Measurements from ENCODE around the gene PRSS33. TPM values are rescaled to one million over a fixed set of nuclear protein-coding genes. Genes with fewer than 3 reads are reported as not detected.

The PRSS33 gene
- total RNA-seq, 6 experiments from 2014 or later = not detected

- Mint-ChIP-seq H3K27me3 (ENCODE audit: insufficient read depth) (peaks cover 12% of the 10 kb centered on the region), H3K4me3 (no peak overlapping the region), H3K27ac (no peak overlapping the region)
Measured at GRCh38 chr16:2761886-2762583, 25.3 kb downstream of the PRSS33 start.

GRCh38 chr16:2761472-2761871, 25.9 kb downstream of the PRSS33 start:
- no peak overlapping the region for H3K4me3 Mint-ChIP-seq
- no peak overlapping the region for H3K27ac Mint-ChIP-seq
- peaks cover 40% of the 10 kb centered on the region for H3K4me1 Mint-ChIP-seq (ENCODE audit: low read depth)
- TF ChIP-seq CTCF (IDR thresholded peaks at IDR 0.05) = no peak
- H3K27me3 Mint-ChIP-seq (ENCODE audit: insufficient read depth) = peaks cover 10% of the 10 kb centered on the region
- H3K9me3 Mint-ChIP-seq = peaks cover 40% of the 10 kb centered on the region
- H3K36me3 Mint-ChIP-seq (ENCODE audit: low read depth) = peaks cover 100% of the 10 kb centered on the region
- no peak for DNase-seq

More at GRCh38 chr16:2761886-2762583, 25.3 kb downstream of the PRSS33 start:
- Mint-ChIP-seq H3K36me3 (ENCODE audit: low read depth) (peaks cover 100% of the 10 kb centered on the region), H3K4me1 (ENCODE audit: low read depth) (peaks cover 40% of the 10 kb centered on the region), H3K9me3 (peaks cover 43% of the 10 kb centered on the region)
- no peak for TF ChIP-seq CTCF (IDR thresholded peaks at IDR 0.05)
- DNase-seq = no peak

GRCh38 chr16:2757344-2757743, 30.0 kb downstream of the PRSS33 start:
- H3K36me3 Mint-ChIP-seq (ENCODE audit: low read depth) = peaks cover 88% of the 10 kb centered on the region
- TF ChIP-seq CTCF (IDR thresholded peaks at IDR 0.05) = no peak
- no peak overlapping the region; the same call in 1 of the 2 replicates for H3K4me3 Mint-ChIP-seq
- DNase-seq = no peak
- H3K9me3 Mint-ChIP-seq = peaks cover 3% of the 10 kb centered on the region; the same call in 1 of the 2 replicates
- peaks cover 5% of the 10 kb centered on the region for H3K27me3 Mint-ChIP-seq (ENCODE audit: insufficient read depth)
- H3K27ac Mint-ChIP-seq = peak overlapping the region; percentile 30
- peaks cover 64% of the 10 kb centered on the region for H3K4me1 Mint-ChIP-seq (ENCODE audit: low read depth)

- TF ChIP-seq CTCF (IDR thresholded peaks at IDR 0.05) = no peak
- Mint-ChIP-seq H3K36me3 (ENCODE audit: low read depth) (peaks cover 85% of the 10 kb centered on the region), H3K4me3 (no peak overlapping the region), H3K4me1 (ENCODE audit: low read depth) (peaks cover 70% of the 10 kb centered on the region), H3K27me3 (ENCODE audit: insufficient read depth) (peaks cover 5% of the 10 kb centered on the region), H3K9me3 (no peaks in the 10 kb centered on the region; the same call in 1 of the 2 replicates), H3K27ac (peak overlapping the region; percentile 30)
- no peak for DNase-seq
Measured at GRCh38 chr16:2756288-2757015, 30.9 kb downstream of the PRSS33 start.

DNA sequence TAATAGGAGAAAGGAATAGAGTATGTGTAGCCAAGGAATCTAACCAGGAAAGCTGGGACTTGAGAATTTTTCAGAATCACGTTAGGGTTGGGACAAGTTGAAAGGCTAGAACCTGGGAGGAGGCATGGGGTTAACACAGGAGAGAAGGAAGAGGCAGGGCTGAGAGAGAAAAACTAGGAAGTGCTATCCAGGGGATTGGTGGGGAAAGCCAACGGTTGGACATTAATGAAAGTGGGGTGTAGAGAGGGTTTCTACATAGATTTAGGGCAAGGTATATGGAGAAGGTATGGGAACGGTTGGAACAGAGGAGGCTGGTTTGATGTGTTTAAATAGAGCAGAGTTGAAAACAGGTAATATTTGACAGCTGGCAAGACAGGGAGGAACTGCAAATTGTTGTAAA, 32.2 kb downstream of the PRSS33 start:
- no peak for DNase-seq
- Mint-ChIP-seq H3K27ac (peak overlapping the region; percentile 99; the same call in 1 of the 2 replicates), H3K36me3 (ENCODE audit: low read depth) (peaks cover 82% of the 10 kb centered on the region), H3K9me3 (no peaks in the 10 kb centered on the region; the same call in 1 of the 2 replicates), H3K4me3 (peak overlapping the region; percentile 92), H3K27me3 (ENCODE audit: insufficient read depth) (peaks cover 5% of the 10 kb centered on the region), H3K4me1 (ENCODE audit: low read depth) (peaks cover 66% of the 10 kb centered on the region)
- no peak for TF ChIP-seq CTCF (IDR thresholded peaks at IDR 0.05)

Measured in HFFc6 (cell line).